IMR-90 (cell line): ENCODE data around the gene DEFB131B. TPM values are rescaled to one million over a fixed set of nuclear protein-coding genes. Genes with fewer than 3 reads are reported as not detected.
A peak's percentile ranks its signal among the peaks of the same experiment; 100 is the strongest.

ENCODE experiments used
- ATAC-seq: fragments of 200-7000 bp; cut with Tn5 transposase; 2 replicates; pipeline ENCODE4 v1.9.1; 2020; ENCODE audit warnings: low read depth, mild to moderate bottlenecking, moderate library complexity
- BruUV-seq: library from RNA; stranded (reverse); fragments of 400-500 nt; replicated peaks from 2 replicates; lab custom pipeline; 2021; lab: Mats Ljungman, UMichigan
- CTCF ChIA-PET: fragments of 300-600 bp; formaldehyde crosslinking; extraction: SDS; loops from one replicate; lab custom pipeline; 2021; ENCODE audit warnings: antibody characterized with exemption; lab: Yijun Ruan, JAX
- POLR2A ChIA-PET: fragments of 300-600 bp; sonication (Branson Sonifier 250); formaldehyde crosslinking; loops from one replicate; lab custom pipeline; 2022; ENCODE audit warnings: antibody characterized with exemption; ENCODE audit not compliant: unreplicated experiment; lab: Charles Lee
- DNase-seq: peaks from one replicate; pipeline ENCODE4 v3.0.0; 2013
- H2AFZ ChIP-seq: replicated peaks from 2 replicates; pipeline ENCODE3; 2013; ENCODE audit warnings: low read length, mild to moderate bottlenecking; ENCODE audit not compliant: poor library complexity
- H2AK5ac ChIP-seq: 2 replicates; pipeline ENCODE4 v1.6.1; 2013; ENCODE audit warnings: low read depth, low read length, inconsistent platforms
- H2AK9ac ChIP-seq: replicated peaks from 2 replicates; pipeline ENCODE3; 2013; ENCODE audit warnings: mild to moderate bottlenecking, low read depth, low read length, moderate library complexity; ENCODE audit not compliant: poor library complexity
- H2BK120ac ChIP-seq: 2 replicates; pipeline ENCODE4 v1.6.1; 2013; ENCODE audit warnings: low read depth, low read length, inconsistent platforms
- H2BK15ac ChIP-seq: 3 replicates; pipeline ENCODE4 v1.6.1; 2013; ENCODE audit warnings: low read depth, low read length, inconsistent platforms
- H2BK20ac ChIP-seq: 2 replicates; pipeline ENCODE4 v1.6.1; 2013; ENCODE audit warnings: low read depth, mild to moderate bottlenecking, inconsistent platforms, low read length, moderate library complexity
- H2BK5ac ChIP-seq: 2 replicates; pipeline ENCODE4 v1.6.1; 2013; ENCODE audit warnings: mild to moderate bottlenecking, low read depth, low read length, inconsistent platforms; ENCODE audit not compliant: poor library complexity, severe bottlenecking
- H3K14ac ChIP-seq: replicated peaks from 2 replicates; pipeline ENCODE4 v1.6.1; 2013; ENCODE audit warnings: low read depth, low read length, inconsistent platforms
- H3K18ac ChIP-seq: 2 replicates; pipeline ENCODE4 v1.6.1; 2013; ENCODE audit warnings: low read depth, low read length, control low read depth
- H3K23ac ChIP-seq: 2 replicates; pipeline ENCODE4 v1.6.1; 2013; ENCODE audit warnings: low read depth, low read length, inconsistent platforms
- H3K27ac ChIP-seq: 2 replicates; pipeline ENCODE4 v1.5.1; 2013; ENCODE audit warnings: mild to moderate bottlenecking, control low read depth, low read length; ENCODE audit not compliant: insufficient read depth
- H3K27me3 ChIP-seq: 2 replicates; pipeline ENCODE4 v1.6.1; 2013; ENCODE audit warnings: low read length; ENCODE audit not compliant: control insufficient read depth, insufficient read depth
- H3K36me3 ChIP-seq: 2 replicates; pipeline ENCODE4 v1.6.1; 2013; ENCODE audit warnings: low read length, mixed read lengths; ENCODE audit not compliant: control insufficient read depth, insufficient read depth
- H3K4ac ChIP-seq: 2 replicates; pipeline ENCODE4 v1.6.1; 2013; ENCODE audit warnings: low read depth, low read length, inconsistent platforms
- H3K4me1 ChIP-seq: 2 replicates; pipeline ENCODE4 v1.6.1; 2013; ENCODE audit warnings: low read length, mixed read lengths; ENCODE audit not compliant: control insufficient read depth, insufficient read depth
- H3K4me2 ChIP-seq: 2 replicates; pipeline ENCODE4 v1.6.1; 2013; ENCODE audit warnings: low read depth, mild to moderate bottlenecking, control low read depth, low read length, moderate library complexity
- H3K4me3 ChIP-seq: 2 replicates; pipeline ENCODE4 v1.5.1; 2013; ENCODE audit warnings: low read depth, mild to moderate bottlenecking, control low read depth, low read length, moderate library complexity; ENCODE audit not compliant: insufficient read depth
- H3K56ac ChIP-seq: 2 replicates; pipeline ENCODE4 v1.6.1; 2013; ENCODE audit warnings: low read length, inconsistent platforms; ENCODE audit not compliant: insufficient read depth; ENCODE audit errors: extremely low read depth
- H3K79me1 ChIP-seq, 2 experiments: 2 replicates each; pipeline ENCODE4 v1.6.1; 2013; ENCODE audit warnings: low read length in 2 of 2, inconsistent platforms in 1 of 2, low read depth in 1 of 2
- H3K9ac ChIP-seq: 2 replicates; pipeline ENCODE4 v1.6.1; 2013; ENCODE audit warnings: low read depth, low read length, control low read depth
- H3K9me1 ChIP-seq: 2 replicates; pipeline ENCODE4 v1.6.1; 2013; ENCODE audit warnings: low read length, inconsistent platforms; ENCODE audit not compliant: insufficient read depth
- H3K9me3 ChIP-seq: 2 replicates; pipeline ENCODE4 v1.6.1; 2013; ENCODE audit warnings: low read length; ENCODE audit not compliant: control insufficient read depth, insufficient read depth
- H4K20me1 ChIP-seq: 2 replicates; pipeline ENCODE4 v1.6.1; 2013; ENCODE audit warnings: low read length, inconsistent platforms; ENCODE audit not compliant: insufficient read depth
- H4K5ac ChIP-seq: 2 replicates; pipeline ENCODE4 v1.6.1; 2013; ENCODE audit warnings: mild to moderate bottlenecking, low read depth, low read length, control low read depth
- H4K8ac ChIP-seq, 2 experiments: 2 replicates each; pipeline ENCODE4 v1.6.1; 2013; ENCODE audit warnings: low read depth in 2 of 2, low read length in 2 of 2, control low read depth in 1 of 2, inconsistent platforms in 1 of 2
- H4K91ac ChIP-seq: 2 replicates; pipeline ENCODE4 v1.6.1; 2013; ENCODE audit warnings: low read depth, low read length, inconsistent platforms; ENCODE audit not compliant: insufficient read depth
- CHD1 ChIP-seq: IDR thresholded peaks from 2 replicates; pipeline ENCODE4 v1.6.1; 2012; ENCODE audit warnings: low read depth, low read length, improper control_type of control experiment
- ELK1 ChIP-seq: fragments of 150-350 bp; IDR thresholded peaks from 2 replicates; pipeline ENCODE4 v1.6.1; 2016; ENCODE audit warnings: low read depth, mild to moderate bottlenecking, low read length, moderate library complexity, borderline replicate concordance
- FOS ChIP-seq: fragments of 150-350 bp; IDR thresholded peaks from 2 replicates; pipeline ENCODE4 v1.6.1; 2016; ENCODE audit warnings: low read depth, low read length
- MAFK ChIP-seq: IDR thresholded peaks from 2 replicates; pipeline ENCODE4 v1.6.1; 2012; ENCODE audit warnings: low read depth, low read length, improper control_type of control experiment
- RAD21 ChIP-seq: IDR thresholded peaks from 2 replicates; pipeline ENCODE4 v1.6.1; 2012; ENCODE audit warnings: low read length, improper control_type of control experiment
- SMC3 ChIP-seq: fragments of 150-350 bp; IDR thresholded peaks from 2 replicates; pipeline ENCODE4 v1.6.1; 2016; ENCODE audit warnings: low read depth, mild to moderate bottlenecking, antibody characterized with exemption, low read length, moderate library complexity
- WGBS, 2 experiments: methylation state at CpG; one replicate each; pipeline versions ENCODE4 v1.1.5 to v1.1.7; 2013; ENCODE audit warnings: missing lambda C conversion rate in 2 of 2; ENCODE audit not compliant: insufficient read length in 1 of 2; ENCODE audit errors: extremely low coverage in 2 of 2; 5-methylcytosine and 5-hydroxymethylcytosine counted together
- dilution Hi-C: fragments of 300-500 bp; cut with HindIII; formaldehyde crosslinking; loops from one replicate; pipeline ENCODE4 v1.14.3; 2018; ENCODE audit warnings: low sequenced_read_pairs; ENCODE audit not compliant: unreplicated experiment
- in situ Hi-C: fragments of 300-500 bp; cut with MboI; formaldehyde crosslinking; loops from 3 replicates; pipeline ENCODE4 v1.14.3; 2019; ENCODE audit warnings: low sequenced_read_pairs, inconsistent platforms, mixed read lengths
- intact Hi-C: fragments of 100-400 bp; cut with micrococcal nuclease; formaldehyde crosslinking; loops from 2 replicates; pipeline ENCODE4 v1.10.0; 2022
- polyA plus RNA-seq, 3 experiments: library from polyadenylated mRNA; depleted of rRNA; stranded (reverse); fragments of >200 nt; gene quantifications; 2 replicates each; pipeline ENCODE4 v1.2.3, GENCODE V29; 2012; ENCODE audit warnings: low replicate concordance in 1 of 3
- total RNA-seq: library from RNA; depleted of rRNA; stranded (reverse); fragments of >200 nt; gene quantifications from 2 replicates; pipeline ENCODE4 v1.2.3, GENCODE V29; 2012

DEFB131B gene
- total and polyA plus RNA-seq, 2 of the 4 experiments (the other 2 are of a cell fraction), result not detected

GRCh38 chr11:71931245-71931602 lies 53.0 kb downstream of the DEFB131B start:
- Histone ChIP-seq H2BK15ac (no peak overlapping the region), H2BK5ac (no peak overlapping the region), H3K4ac (no peak overlapping the region), H4K8ac (no peak overlapping the region), H4K5ac (no peak overlapping the region), H4K91ac (no peak overlapping the region), H3K27ac (no peak overlapping the region), H4K20me1 (peaks cover 31% of the 10 kb centered on the region; the same call in 1 of the 2 replicates), H3K9me3 (no peaks in the 10 kb centered on the region), H2BK120ac (no peak overlapping the region), H3K9ac (no peak overlapping the region), H3K56ac (no peak overlapping the region), H3K23ac (no peak overlapping the region), H3K36me3 (no peaks in the 10 kb centered on the region; the same call in 1 of the 2 replicates), H2AK9ac (no peak overlapping the region), H3K4me1 (peaks cover 4% of the 10 kb centered on the region), H2AK5ac (no peak overlapping the region), H2BK20ac (no peak overlapping the region), H3K14ac (no peak overlapping the region), H3K4me3 (no peak overlapping the region), H2AFZ (no peak overlapping the region), H3K18ac (no peak overlapping the region), H3K27me3 (no peaks in the 10 kb centered on the region), H3K4me2 (no peak overlapping the region), H3K9me1 (peaks cover 12% of the 10 kb centered on the region), H3K79me1 (peaks cover 24 to 69% of the 10 kb centered on the region in 2 experiments)
- ATAC-seq (no peak), DNase-seq (peak; percentile 32)
- dilution Hi-C loops (no loop called here), in situ Hi-C loops (no loop called here), intact Hi-C loops (no loop called here)
- POLR2A ChIA-PET, result no interaction called here
- TF ChIP-seq ELK1 (no peak), SMC3 (no peak), RAD21 (no peak), MAFK (no peak), CHD1 (no peak), FOS (no peak)
- WGBS, 2 experiments, result no CpG with 5 or more reads among the region's 2 CpGs
- CTCF ChIA-PET, result no interaction called here
- no TSS peak for BruUV-seq
